Vagina (tissue), 2 donors: Measurements from ENCODE around the gene ISLR.

Experiments used
- POLR2A ChIP-seq, 2 donors: fragments of 450-650 bp; IDR thresholded peaks; one replicate each; pipeline ENCODE4 v1.6.1; 2017; ENCODE audit warnings: antibody characterized with exemption in 2 of 2, mild to moderate bottlenecking in 2 of 2, moderate library complexity in 2 of 2
- POLR2AphosphoS5 ChIP-seq, 2 donors: sonication (generic); formaldehyde crosslinking; IDR thresholded peaks; one replicate each; pipeline ENCODE4 v1.9.0; 2017; ENCODE audit warnings: antibody characterized with exemption in 2 of 2, mild to moderate bottlenecking in 2 of 2, low read depth in 1 of 2; ENCODE audit not compliant: insufficient read depth in 1 of 2
- TF ChIP-seq, protein P1 (sequence below), 3 experiments: fragments of 450-650 bp in 2 of 3; fragments of 200-600 bp in 1 of 3; sonication (generic) in 1 of 3; IDR thresholded peaks; one replicate each; pipeline ENCODE4 v1.5.1; 2017 to 2019; ENCODE audit warnings: antibody characterized with exemption in 3 of 3, mild to moderate bottlenecking in 2 of 3, moderate library complexity in 2 of 3

DNA sequence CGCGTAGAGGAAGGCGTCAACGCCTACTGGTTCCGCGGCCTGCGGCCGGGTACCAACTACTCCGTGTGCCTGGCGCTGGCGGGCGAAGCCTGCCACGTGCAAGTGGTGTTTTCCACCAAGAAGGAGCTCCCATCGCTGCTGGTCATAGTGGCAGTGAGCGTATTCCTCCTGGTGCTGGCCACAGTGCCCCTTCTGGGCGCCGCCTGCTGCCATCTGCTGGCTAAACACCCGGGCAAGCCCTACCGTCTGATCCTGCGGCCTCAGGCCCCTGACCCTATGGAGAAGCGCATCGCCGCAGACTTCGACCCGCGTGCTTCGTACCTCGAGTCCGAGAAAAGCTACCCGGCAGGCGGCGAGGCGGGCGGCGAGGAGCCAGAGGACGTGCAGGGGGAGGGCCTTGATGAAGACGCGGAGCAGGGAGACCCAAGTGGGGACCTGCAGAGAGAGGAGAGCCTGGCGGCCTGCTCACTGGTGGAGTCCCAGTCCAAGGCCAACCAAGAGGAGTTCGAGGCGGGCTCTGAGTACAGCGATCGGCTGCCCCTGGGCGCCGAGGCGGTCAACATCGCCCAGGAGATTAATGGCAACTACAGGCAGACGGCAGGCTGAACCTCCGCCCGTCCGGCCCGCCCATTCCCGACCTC is 39.0 kb upstream of the ISLR start:
- TF ChIP-seq, protein P1, sequence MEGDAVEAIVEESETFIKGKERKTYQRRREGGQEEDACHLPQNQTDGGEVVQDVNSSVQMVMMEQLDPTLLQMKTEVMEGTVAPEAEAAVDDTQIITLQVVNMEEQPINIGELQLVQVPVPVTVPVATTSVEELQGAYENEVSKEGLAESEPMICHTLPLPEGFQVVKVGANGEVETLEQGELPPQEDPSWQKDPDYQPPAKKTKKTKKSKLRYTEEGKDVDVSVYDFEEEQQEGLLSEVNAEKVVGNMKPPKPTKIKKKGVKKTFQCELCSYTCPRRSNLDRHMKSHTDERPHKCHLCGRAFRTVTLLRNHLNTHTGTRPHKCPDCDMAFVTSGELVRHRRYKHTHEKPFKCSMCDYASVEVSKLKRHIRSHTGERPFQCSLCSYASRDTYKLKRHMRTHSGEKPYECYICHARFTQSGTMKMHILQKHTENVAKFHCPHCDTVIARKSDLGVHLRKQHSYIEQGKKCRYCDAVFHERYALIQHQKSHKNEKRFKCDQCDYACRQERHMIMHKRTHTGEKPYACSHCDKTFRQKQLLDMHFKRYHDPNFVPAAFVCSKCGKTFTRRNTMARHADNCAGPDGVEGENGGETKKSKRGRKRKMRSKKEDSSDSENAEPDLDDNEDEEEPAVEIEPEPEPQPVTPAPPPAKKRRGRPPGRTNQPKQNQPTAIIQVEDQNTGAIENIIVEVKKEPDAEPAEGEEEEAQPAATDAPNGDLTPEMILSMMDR (IDR thresholded peaks at IDR 0.05): no peak
- TF ChIP-seq POLR2AphosphoS5 (IDR thresholded peaks at IDR 0.05; ENCODE audit: insufficient read depth in 1 of 2, low read depth in 1 of 2) (no peak), POLR2A (IDR thresholded peaks at IDR 0.05) (no peak)
